GM18505 (cell line): ENCODE measurements around the gene CLUH.
"Not testable (repeated sequence)": the region's sequence is repeated elsewhere in the genome, so short reads cannot be mapped to it uniquely, and the experiment has no call there.

Source experiments
- ATAC-seq: cut with Tn5 transposase; IDR thresholded peaks from one replicate; pipeline ENCODE4 v1.9.1; 2021; ENCODE audit not compliant: unreplicated experiment
- POLR2A ChIP-seq: IDR thresholded peaks from 4 replicates; pipeline ENCODE4 v1.6.1; 2011; ENCODE audit warnings: borderline replicate concordance; ENCODE audit not compliant: insufficient read depth, insufficient read length; ENCODE audit errors: extremely low read depth

The CLUH gene

GRCh38 chr17:2701161-2701995 lies 10.2 kb downstream of the CLUH start:
- ATAC-seq: no peak
- no peak for TF ChIP-seq POLR2A

GRCh38 chr17:2700491-2701141 lies 10.9 kb downstream of the CLUH start:
- no peak for TF ChIP-seq POLR2A
- no peak for ATAC-seq

- no peak for ATAC-seq
- TF ChIP-seq POLR2A: no peak
These were observed 11.5 kb downstream of the CLUH start for GRCh38 chr17:2700030-2700490.

- ATAC-seq: not testable (repeated sequence)
These were observed 12.3 kb downstream of the CLUH start for GRCh38 chr17:2699216-2699805.

- no peak for ATAC-seq
- TF ChIP-seq POLR2A: no peak
These were observed 13.9 kb downstream of the CLUH start for GRCh38 chr17:2697611-2698162.

GRCh38 chr17:2695961-2696760 lies 15.4 kb downstream of the CLUH start:
- no peak for ATAC-seq
- TF ChIP-seq POLR2A: no peak

- TF ChIP-seq POLR2A: no peak
- no peak for ATAC-seq
These were observed 16.2 kb downstream of the CLUH start for GRCh38 chr17:2695243-2695960.

DNA sequence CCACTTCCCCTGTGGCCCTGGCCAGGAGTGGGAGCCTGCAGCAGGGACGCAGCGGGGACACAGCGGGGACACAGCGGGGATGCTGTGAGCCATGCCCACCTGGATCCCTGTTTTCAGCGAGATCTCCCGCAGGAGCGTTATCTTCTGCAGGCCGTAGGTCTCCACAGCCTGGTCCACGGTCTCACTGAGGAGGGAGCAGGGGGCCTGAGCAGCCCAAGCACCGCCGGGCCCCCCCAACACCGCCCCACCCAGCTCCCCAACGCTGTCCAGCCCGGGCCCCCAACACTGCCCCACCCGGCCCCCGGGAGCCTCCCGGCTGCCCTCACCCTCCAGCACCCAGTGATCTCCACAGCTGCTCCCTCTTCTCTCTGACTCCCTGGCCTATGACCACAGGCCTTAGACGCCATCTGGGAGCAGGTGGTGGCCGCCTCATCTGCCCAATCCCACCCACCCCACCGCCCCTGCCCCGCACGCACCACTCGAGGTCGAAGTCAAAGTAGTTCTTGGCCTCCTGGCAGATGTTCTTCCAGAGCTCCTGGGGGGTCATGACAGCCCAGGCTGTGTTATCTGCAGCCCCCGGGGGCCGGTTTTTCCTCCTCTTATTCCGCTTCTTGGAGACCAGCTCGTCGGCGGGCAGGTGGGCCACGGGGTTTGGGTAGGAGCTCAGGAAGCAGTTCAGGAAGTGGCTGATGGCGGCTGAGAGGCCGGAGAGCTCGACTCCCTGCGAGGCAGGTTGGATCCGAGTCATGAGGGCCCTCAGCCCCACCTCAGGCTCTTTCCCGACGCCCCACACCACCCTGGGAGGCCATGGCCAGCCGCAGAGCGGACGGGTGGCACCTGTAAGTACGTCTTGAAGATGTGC lies 17.0 kb downstream of the CLUH start:
- no peak for TF ChIP-seq POLR2A
- no peak for ATAC-seq

DNA sequence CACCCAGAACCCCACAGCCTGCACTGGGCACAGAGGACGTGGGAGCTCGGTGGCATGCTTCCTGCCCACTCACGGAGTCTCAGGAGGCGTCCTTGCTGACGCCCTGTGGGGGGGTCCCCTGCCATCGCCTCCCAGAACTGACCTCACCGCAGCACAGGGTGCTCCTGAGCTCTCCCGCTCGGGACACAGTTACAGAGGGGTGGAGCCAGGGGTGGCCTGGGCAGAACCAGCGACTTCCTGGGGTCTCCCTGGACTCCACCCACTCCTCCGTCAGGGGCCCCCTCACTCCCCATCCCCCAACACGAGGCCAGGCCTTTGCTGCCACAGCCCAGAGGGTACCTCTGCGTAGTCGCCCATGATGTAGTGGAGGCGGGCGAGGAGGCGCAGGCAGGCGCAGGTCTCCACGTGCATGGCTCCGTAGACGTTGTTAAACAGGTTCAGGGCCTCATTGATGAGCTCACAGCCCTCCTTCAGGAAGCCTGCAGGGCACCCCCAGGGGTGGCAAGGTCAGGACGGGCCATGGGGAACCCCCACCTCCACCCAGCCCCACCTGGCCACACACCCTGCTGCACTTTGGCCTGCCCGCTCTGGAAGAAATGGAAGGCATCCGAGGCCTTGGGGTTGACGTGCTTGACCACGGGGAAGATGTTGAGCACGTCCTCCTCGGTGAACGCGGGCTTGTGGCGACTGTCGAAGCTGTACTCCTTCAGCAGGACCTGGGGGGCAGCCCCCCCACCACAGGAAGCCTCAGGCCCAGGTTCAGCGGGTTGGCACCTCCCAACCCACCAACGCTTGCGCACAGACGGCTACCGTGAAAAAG lies 17.8 kb downstream of the CLUH start:
- TF ChIP-seq POLR2A: no peak
- ATAC-seq: no peak

DNA sequence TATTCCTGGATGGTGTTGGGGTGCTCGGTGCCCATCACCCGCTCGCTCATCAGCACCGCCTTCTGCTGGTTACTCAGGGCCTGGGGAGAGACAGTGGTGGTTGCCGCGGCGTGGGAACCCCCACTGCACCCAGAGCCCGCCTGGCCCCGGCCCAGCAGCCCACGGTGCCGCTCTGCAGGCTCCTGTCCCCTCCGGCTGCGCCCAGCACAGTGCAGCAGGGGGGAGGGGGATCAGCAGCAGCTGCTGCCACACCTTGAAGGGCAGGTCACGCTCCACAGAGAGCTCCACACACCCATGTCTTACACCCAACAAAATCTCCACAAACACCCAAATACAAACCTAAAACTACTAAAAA lies 18.8 kb downstream of the CLUH start:
- no peak for ATAC-seq
- TF ChIP-seq POLR2A: no peak

GRCh38 chr17:2691965-2692780 lies 19.4 kb downstream of the CLUH start:
- no peak for ATAC-seq
- no peak for TF ChIP-seq POLR2A
